ENCODE results near the gene SIGLEC14.
"Not testable (repeated sequence)": the region's sequence is repeated elsewhere in the genome, so short reads cannot be mapped to it uniquely, and the experiment has no call there.

The SIGLEC14 gene

GRCh38 chr19:51646730-51647129 lies at the start of gene SIGLEC14:
SIGLEC14 (minus strand) TSS chr19:51646825; CDS start chr19:51646759, 66 bp downstream.
- DNase-seq (ENCODE audit: low read depth) = not testable (repeated sequence)

GRCh38 chr19:51695702-51696315 lies 49.2 kb upstream of the SIGLEC14 start:
- no peak for DNase-seq (ENCODE audit: low read depth)

- no peak for DNase-seq (ENCODE audit: low read depth)
Observed at GRCh38 chr19:51695088-51695487, 48.5 kb upstream of the SIGLEC14 start.

GRCh38 chr19:51694318-51695085 lies 47.9 kb upstream of the SIGLEC14 start:
- DNase-seq (ENCODE audit: low read depth) = no peak

GRCh38 chr19:51693819-51694218 lies 47.2 kb upstream of the SIGLEC14 start:
- no peak for DNase-seq (ENCODE audit: low read depth)

- no peak for DNase-seq (ENCODE audit: low read depth)
Observed at GRCh38 chr19:51693260-51693659, 46.6 kb upstream of the SIGLEC14 start, which contains the start of gene SPACA6. SPACA6 (plus strand) TSS chr19:51693330; CDS start chr19:51693527, 197 bp downstream.

- DNase-seq (ENCODE audit: low read depth) = no peak
Observed at GRCh38 chr19:51692468-51692867, 45.8 kb upstream of the SIGLEC14 start.

GRCh38 chr19:51691584-51692428 lies 45.2 kb upstream of the SIGLEC14 start:
- DNase-seq (ENCODE audit: low read depth) = no peak

- no peak for DNase-seq (ENCODE audit: low read depth)
Observed at GRCh38 chr19:51691074-51691583, 44.5 kb upstream of the SIGLEC14 start.

- DNase-seq (ENCODE audit: low read depth) = peak; percentile 26
Observed at GRCh38 chr19:51690454-51691073, 43.9 kb upstream of the SIGLEC14 start.

- no peak for DNase-seq (ENCODE audit: low read depth)
Observed at GRCh38 chr19:51689751-51690453, 43.3 kb upstream of the SIGLEC14 start.

GRCh38 chr19:51688671-51689571 lies 42.3 kb upstream of the SIGLEC14 start:
- no peak for DNase-seq (ENCODE audit: low read depth)

GRCh38 chr19:51687791-51688670 lies 41.4 kb upstream of the SIGLEC14 start:
- no peak for DNase-seq (ENCODE audit: low read depth)

- DNase-seq (ENCODE audit: low read depth) = no peak
Observed at GRCh38 chr19:51686171-51686570, 39.5 kb upstream of the SIGLEC14 start.

- DNase-seq (ENCODE audit: low read depth) = no peak
Observed at GRCh38 chr19:51681286-51681941, 34.8 kb upstream of the SIGLEC14 start.

- no peak for DNase-seq (ENCODE audit: low read depth)
Observed at GRCh38 chr19:51680474-51680873, 33.8 kb upstream of the SIGLEC14 start.

GRCh38 chr19:51676566-51677083 lies 30.0 kb upstream of the SIGLEC14 start:
- DNase-seq (ENCODE audit: low read depth) = no peak

GRCh38 chr19:51675911-51676565 lies 29.4 kb upstream of the SIGLEC14 start:
- not testable (repeated sequence) for DNase-seq (ENCODE audit: low read depth)
